GM11168 (cell line): ENCODE results near the gene PALD1.

Experiments used
- in situ Hi-C: fragments of 300-500 bp; cut with MboI; formaldehyde crosslinking; loops from one replicate; pipeline ENCODE4 v1.12.0; 2022; ENCODE audit warnings: low sequenced_read_pairs; ENCODE audit not compliant: unreplicated experiment

The PALD1 gene

DNA sequence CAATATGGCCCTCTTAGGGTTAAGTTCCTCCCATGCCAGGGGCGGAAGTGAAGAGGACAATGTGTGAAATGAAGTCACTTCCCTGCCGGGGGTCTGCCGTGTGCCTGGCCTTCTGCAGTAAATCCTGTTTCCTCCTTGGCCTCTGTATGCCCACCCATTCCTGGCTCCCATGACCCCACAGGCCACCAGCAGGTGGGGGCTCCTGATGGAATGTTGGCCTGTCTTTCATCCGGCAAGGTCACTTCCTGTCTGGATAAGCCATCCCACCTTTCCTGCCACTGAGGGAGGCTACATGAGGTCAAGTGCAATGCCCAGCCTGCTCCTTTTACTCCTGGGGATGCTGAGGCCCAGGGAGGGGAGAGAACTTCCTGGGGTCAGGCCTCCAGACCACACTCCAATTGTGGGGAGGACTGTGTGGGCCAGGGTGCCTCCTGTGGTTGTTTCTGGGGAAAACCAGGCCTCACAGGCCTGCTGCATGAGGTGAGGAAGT, 22.3 kb downstream of the PALD1 start:
- in situ Hi-C loops: no loop called here

DNA sequence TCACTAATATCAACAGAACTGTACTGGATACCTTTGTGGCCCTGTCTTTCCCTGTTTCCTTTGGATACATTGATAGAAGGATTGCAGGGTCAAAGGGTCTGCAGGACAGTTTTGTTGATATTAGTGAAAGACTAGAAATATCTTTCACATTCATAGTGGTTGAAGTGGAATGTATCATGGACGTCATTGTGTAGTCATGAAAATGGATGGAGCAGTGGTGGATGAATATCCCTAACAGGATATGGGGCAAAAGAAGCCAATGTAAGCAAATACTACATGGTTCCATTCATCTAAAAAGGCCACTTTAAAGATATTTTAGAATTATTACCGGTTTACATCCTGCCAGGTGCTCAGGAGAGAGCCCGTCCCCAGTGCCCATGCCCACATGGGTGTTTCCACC, 23.8 kb downstream of the PALD1 start:
- in situ Hi-C loops: no loop called here

DNA sequence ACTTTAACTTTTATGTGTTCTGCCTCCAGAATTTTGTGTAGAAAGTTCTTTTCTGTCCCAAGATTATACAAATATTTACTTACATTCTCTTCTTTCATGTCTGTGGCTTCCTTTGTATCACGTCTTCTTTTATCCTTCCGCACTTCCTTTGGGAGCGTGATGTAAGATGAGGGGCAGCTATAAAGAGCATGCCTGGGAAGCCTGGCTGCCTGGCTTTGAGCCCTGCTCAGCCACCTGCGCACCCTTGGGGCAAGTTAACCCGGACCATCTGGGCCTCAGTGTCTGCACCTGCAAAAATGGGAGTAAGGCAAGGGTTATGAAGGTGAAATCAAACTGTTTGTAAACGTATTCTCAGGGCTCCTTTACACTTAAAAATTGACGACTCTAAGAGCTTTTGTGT, 25.2 kb downstream of the PALD1 start:
- in situ Hi-C loops: no loop called here

DNA sequence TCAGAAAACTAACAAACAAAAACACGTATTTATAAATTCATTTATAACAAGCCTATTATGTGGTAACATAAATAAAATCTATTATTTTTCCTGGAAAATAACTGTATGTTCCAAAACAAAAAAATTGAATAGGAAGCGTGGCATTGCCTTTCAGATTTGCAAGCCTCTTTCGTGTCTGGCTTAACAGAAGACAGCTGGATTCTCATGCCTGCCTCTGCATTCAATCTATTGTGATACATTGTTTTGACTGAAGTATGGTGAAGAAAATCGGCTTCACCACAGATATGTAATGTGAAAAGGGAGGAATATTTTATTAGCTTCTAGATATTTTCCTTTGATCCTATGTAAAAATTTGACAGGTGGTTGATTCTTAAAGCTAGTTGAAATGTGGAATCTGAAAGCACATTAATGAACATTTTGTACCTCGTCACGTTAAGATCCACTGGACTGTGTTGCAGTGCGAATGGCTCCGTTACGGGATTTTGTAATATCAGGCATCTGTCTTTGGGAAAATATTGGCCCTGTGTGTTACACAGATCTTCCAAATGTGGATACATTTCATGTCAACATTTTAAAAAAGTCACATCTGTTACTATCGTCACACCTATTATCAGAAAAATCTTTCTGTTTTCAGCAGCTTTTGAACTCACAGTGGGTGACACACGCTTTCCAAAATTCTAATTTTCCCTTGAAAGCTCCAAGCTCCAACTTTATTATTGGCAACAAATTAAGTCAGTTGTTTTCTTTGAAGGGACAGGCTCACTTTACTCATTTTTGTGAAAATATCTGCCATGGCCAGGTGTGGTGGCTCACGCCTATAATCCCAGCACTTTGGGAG, 26.2 kb downstream of the PALD1 start:
- in situ Hi-C loops: no loop called here

DNA sequence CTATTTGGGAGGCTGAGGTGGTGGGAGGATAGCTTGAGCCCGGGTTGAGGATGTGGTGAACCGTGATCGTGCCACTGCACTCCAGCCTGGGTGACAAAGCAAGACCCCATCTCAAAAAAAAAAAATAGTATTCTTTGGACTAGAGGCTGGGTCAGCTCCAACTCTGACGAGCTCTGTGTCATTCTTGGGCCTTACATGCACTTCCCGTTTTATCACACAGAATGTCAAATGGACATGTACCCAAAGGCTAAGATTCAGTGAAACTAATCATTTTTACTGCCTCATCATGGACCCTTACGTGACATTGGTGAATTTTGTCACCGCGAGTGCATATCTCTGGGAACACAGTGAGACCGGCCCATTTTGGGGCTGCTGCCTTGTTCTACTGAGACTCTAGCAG, 27.3 kb downstream of the PALD1 start:
- in situ Hi-C loops: no loop called here

DNA sequence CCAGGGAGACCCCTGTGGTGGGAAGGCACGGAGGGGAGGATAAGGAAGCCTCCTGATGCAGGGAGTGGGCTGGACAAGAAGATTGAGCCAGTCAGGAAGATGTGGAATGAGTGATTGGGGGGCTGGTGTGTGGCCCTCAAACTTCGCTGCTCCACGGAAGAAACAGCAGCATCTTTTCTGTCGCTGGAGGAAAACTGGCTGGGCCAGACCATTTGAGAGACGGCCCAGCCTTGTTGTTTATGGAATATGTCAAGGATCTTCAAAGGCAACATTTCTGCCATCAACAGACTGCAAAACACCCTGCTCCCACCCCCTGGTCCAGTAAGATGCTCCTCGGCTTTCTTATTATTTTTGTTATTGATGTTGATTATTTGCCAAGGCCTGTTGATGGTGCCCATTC, 29.4 kb downstream of the PALD1 start:
- in situ Hi-C loops: no loop called here

DNA sequence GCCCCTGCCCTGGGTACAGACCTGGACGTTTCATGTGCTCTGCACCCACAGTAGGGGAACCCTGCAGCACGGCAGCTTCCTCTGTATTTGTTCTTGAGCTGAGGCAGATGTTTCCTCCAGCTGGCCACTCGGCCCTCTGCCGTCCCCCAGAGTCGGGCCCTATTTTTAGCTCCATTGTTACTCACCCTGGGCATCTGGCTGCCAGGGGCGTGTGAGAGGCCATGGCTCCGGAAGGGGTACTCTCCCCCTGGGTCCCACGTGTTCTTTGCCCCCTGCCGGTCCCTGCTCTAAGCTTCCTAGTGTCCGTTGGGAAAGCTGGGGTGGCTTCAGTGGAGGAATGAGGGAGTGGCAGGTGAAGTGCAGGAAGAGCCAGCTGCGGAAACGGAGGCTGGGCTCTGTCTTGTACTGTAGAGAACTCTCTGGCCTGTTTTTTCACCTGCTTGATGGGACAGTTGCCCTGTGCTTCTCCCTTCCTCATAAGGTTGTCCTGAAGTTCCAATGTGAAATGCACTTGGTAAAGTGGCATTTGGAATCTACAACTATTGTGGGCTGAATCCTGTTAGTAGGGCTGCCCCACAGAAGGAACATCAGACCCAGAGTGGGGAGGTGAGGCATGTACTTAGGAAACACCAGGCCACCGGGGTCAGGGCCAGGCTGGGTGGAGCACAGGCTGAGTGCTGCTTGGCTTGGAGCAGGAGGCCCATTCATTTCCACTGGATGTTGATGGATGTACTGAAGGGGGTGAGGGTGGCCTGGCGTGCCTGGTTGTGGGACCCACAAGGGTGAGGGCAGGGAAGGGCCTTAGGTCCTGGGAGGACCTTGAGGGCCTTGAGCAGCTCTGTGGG, 30.6 kb downstream of the PALD1 start:
- in situ Hi-C loops: no loop called here

DNA sequence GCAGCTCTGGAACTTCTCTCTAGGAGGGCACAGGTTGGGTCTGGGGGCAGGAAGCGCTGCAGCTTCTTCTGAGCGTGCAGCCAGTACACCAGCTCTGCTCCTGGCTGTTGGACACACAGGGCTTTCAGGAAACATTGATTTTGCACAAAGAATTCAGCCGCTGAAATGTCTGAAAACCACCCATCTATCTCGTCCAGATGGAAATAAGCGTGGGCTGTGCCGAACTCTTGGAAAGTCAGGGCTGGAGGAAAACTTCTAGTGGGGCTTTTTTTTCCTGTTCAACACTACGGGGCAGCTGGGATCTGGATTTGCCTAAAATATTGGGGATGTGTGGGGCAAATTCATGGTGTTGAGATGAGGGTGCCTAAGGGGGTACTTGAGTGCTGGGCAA, 31.2 kb downstream of the PALD1 start:
- in situ Hi-C loops: no loop called here

DNA sequence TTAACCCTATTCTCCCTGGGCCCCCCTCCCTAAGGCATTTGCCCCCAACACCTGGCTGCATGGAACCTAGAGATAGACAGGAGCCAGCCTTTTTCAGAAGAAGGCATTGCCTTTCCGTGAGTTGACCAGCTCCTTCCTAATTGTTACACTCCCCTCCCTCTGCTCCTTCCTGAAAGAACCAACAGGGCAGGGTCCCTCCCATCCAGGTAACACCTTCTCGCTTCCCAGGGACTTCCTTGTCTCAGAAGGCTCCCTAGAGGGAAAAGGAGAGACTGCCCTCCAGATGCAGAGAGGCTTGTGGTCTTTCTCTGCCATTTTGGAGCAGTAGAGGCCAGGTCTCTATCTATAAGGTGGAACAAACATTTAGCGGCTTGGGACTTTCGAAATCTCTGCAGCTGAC, 31.9 kb downstream of the PALD1 start:
- in situ Hi-C loops: no loop called here

DNA sequence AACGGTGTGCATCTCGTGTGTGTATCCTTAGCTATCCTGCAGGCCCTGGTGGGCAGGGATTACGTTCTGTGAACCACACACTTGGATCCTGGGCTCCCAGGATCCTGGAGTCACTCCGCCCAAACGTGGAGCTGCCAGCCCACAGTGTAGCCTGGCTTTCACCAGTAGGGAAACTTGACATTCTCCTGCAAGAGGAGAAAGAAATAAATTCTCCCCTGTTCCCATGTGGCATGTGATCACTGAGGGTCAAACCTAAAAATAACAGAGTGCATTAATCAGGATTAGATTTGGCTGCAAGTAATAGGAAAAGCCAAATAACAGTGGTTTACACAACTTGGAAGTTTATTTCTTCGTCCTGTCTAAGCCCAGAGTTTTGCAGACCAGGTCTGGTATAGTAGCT, 32.3 kb downstream of the PALD1 start:
- in situ Hi-C loops: no loop called here

DNA sequence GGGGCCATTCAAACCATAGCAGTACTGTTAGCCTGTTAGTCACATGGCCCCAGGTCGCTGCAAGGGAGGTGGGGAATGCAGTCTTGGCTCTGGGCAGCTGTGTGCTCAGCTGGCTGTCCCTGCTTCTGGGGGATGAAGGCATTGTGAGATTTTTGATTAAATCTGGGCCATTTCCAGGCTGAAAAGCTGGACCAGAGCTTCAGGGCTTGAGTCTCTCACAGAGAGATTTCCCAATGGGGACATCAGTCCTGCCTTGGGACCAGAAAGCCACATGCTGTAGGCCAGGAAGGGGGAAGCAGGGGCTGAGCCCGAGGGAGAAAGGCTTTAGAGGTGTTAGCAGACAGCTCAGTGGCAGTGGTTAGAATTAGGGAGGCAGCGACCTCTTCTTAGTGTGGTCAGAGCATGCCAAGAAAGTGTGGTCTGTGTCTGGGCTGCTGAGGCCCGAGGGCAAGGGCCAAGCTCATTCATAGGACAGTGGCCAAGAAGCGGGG, 33.6 kb downstream of the PALD1 start:
- in situ Hi-C loops: no loop called here

DNA sequence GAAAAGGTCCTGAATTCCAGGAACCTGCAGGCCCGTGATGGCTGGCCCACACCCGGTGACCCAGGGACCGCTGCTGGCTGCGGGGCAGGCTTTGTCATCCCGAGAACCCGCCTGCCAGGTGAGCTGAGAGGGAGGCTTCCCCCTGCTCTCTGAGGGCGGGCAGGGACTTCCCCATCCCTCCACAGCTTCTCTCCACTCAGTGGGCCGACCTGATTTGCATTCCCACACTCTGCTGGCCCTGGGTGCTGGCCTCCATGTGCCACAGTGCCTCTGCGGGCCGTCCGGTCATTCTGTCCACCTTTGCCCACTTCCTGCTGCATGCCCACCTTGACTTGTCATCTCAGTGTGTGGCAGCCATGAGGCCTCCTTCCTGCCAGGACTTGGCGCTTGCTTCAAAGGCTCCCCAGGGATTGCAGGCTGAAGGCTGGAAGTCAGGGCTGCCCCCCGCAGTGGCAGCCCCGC, 35.3 kb downstream of the PALD1 start:
- in situ Hi-C loops: no loop called here

DNA sequence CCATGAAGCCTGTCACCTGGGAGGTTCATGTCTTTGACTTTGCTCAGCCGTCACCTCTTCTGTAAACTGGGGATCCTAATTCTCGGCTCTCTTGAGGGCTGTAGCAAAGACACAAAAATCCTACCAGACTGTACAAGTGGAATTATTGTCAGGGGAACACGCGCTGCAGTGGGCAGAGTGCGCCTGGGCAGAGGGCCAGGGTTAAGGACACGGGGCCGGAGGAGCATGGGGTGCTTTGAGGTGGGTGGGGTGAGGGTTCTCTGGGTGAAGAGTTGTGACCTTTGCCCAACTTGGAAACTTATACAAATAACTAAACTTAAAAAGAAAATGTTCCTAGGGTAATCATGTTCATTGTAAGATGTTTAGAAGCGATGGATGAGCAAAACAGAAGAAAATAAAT, 36.0 kb downstream of the PALD1 start:
- in situ Hi-C loops: no loop called here

DNA sequence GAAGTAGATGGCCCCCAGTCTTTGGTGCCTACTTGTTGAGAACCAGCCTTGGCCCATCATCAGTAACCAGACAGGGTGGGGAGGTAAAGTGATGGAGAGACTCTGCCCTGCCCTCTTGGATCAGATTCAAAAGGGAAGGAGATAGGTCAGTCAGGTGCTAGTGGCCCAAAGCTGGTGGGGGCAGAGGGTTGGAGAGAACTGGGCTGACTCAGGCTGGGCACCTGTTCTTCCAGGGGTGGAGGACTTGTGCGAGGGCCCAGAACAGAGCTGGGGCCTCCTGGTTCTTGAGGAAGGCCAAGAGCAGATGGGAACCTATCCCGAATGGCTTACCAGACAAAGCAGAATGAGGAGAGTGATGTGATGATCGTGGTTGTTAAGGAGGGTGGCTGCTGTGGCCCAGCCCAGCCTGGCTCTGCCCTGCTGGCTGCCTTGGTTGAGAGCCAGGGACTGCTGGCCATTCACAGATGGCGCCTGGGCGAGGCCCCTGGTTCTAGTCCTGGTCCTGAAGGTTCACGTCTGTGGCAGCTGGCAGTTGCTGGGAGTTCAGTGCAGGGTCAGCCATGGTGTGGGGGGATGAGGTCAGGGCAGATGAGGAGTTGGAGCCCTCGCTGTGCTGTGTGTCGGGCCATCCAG, 36.6 kb downstream of the PALD1 start:
- in situ Hi-C loops: no loop called here

DNA sequence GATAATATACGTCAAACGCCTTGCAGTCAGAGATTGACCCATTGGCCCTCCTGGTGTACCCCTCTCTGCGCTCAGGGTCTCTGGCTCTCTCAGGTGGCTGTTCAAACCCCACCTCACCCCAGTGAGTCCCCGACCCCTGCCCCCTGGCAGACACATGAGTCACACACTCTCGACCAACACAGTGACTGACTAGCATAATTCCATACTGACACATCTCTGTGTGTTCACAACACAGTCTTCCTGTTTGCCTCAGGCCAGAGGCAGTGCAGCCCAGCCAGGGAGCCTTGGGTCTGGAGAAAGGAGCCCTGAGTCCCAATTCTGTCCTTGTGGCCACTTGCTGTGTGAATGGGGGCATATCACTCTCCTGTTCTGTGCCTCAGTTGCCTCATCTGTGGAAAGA, 40.1 kb downstream of the PALD1 start:
- in situ Hi-C loops: no loop called here

DNA sequence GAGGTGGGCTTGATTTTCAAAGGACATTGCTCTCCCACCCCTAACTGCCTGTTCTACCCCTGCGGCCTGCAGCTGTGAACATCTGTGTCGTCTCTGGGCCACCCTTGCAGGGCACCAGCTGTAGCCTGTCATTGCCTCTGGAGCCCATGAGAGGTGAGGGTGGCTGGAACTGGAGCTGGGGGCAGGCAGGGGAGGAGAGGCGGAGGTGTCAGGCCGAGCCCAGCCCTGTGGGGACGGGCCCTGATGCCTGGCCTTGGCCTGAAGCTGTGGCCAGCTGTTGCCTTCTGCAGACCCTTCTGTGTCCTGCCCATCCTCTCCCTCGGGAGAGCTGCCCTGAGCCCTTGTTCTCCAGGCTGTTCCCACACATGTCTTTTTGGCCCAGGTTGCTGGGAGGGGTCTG, 44.5 kb downstream of the PALD1 start:
- in situ Hi-C loops: no loop called here

DNA sequence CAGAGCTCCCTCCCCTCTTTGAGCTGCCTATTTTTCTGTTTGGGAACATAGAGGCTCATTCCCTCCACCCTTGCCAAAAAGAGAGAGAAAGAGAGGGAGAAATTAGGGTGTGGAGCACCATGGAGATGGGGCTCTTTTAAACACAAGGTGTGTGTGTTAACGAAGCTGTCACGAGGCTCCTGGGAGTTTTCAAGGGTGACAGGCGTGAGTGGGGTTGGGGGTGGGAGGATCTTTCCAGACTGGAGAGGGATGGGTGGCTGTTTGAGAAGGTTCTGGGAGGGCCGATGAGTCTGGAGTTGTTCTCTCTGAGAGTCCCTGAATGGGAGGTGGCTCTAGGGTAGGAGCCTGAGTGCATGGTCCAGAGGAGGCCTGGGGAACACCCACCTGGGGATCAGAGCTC, 45.0 kb downstream of the PALD1 start:
- in situ Hi-C loops: no loop called here

DNA sequence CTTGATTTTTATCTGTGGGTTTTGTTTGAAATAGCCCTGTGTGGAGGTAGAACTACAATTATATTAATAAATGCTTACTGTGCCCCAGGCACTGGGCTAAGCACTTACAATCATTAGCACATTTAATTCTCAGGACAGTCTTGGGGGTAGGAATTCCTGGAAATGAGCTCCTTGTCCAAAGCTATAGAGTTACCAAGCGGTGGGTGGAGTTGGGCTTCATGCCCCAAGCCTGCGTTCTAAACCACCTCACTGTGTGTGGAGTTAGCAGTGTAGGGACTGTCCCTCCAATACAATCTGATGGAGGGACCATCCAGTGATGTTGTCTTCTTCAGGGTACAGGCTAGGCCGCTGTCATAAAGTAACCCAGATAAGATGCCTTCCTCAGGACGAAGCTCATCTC, 49.7 kb downstream of the PALD1 start:
- in situ Hi-C loops: no loop called here

DNA sequence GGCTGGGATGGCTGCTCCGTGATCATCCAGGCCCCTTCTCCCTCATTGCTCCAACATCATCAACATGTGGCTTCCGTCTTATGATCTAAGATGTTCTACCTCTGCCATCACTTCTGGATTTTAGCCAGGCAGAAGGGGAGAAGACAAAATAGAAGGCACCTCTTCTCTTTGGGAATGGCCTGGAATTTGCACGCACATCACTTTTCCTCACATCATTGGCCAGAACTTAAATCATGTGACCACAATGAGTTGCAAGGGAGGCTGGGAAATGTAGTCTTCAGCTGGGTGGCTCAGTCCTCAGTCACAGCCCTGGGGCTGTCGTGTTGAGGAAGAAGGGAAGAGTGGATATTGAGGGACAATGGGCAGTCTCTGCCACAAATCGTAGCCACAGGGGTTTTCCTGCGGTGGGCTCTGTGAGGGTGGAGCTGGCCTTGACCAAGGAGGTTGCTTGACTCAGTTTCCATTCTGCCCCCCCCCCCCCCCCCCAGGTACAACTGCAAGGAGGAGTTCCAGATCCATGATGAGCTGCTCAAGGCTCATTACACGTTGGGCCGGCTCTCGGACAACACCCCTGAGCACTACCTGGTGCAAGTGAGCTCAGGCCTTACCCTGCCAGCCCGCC, 50.3 kb downstream of the PALD1 start:
- in situ Hi-C loops: no loop called here

DNA sequence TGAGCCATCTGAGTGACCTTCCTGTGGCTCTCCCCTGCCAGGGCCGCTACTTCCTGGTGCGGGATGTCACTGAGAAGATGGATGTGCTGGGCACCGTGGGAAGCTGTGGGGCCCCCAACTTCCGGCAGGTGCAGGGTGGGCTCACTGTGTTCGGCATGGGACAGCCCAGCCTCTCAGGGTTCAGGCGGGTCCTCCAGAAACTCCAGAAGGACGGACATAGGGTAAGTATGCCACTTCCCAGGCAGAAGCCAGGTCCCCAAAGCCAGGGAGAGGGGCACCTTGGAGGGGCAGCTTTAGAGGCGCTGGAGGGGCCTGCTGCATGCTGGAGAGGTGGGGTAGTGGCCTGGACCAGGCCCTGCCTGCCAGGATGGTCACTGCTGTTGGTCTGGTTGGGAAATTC, 51.3 kb downstream of the PALD1 start:
- in situ Hi-C loops: no loop called here
